Urinary bladder (tissue), 4 donors: ENCODE results near the gene PLEKHB2. TPM values are rescaled to one million over a fixed set of nuclear protein-coding genes. Genes with fewer than 3 reads are reported as not detected.
"Not testable (repeated sequence)": the region's sequence is repeated elsewhere in the genome, so short reads cannot be mapped to it uniquely, and the experiment has no call there.

Source experiments
- DNase-seq: peaks from one replicate; pipeline ENCODE4 v3.0.0-alpha.2; 2015; ENCODE audit errors: extremely low spot score
- H3K27ac ChIP-seq: one replicate; pipeline ENCODE4 v1.5.1; 2013; ENCODE audit warnings: low read depth, mild to moderate bottlenecking, moderate library complexity
- H3K36me3 ChIP-seq: one replicate; pipeline ENCODE4 v1.6.1; 2013; ENCODE audit warnings: mild to moderate bottlenecking, moderate library complexity; ENCODE audit not compliant: insufficient read depth
- H3K4me1 ChIP-seq: one replicate; pipeline ENCODE4 v1.6.1; 2013; ENCODE audit warnings: mild to moderate bottlenecking, moderate library complexity; ENCODE audit not compliant: insufficient read depth
- H3K4me3 ChIP-seq: one replicate; pipeline ENCODE4 v1.5.1; 2013; ENCODE audit warnings: low read depth, low read length
- WGBS: extraction: QIAGEN DNeasy Blood & Tissue Kit; methylation state at CpG from one replicate; pipeline ENCODE4 v1.1.7; 2013; 5-methylcytosine and 5-hydroxymethylcytosine counted together
- polyA plus RNA-seq: library from polyadenylated mRNA; stranded (reverse); fragments of 200-250 nt; gene quantifications from one replicate; pipeline ENCODE4 v1.2.3, GENCODE V29; 2013
- total RNA-seq: library from RNA; depleted of rRNA; stranded (reverse); fragments of >200 nt; gene quantifications from one replicate; pipeline ENCODE4 v1.2.3, GENCODE V29; 2014
- donor health status: healthy with polysubstance abuse.
- donor health status: healthy.

PLEKHB2 gene
- total RNA-seq (40.4 TPM), polyA plus RNA-seq (27.1 TPM)

GRCh38 chr2:131105156-131105949 lies at the start of gene PLEKHB2:
Gene PLEKHB2, plus strand, starts transcription at chr2:131105336. Its CDS starts 15,606 bp downstream, at chr2:131120942.
- Histone ChIP-seq H3K4me1 (no peaks in the 10 kb centered on the region), H3K4me3 (peak within 1 kb of the TSS; percentile 96), H3K27ac (peak within 1 kb of the TSS; percentile 91), H3K36me3 (no peaks in the 10 kb centered on the region)
- WGBS, result under 1% methylated on average over 66 of the region's 66 CpGs
- DNase-seq, result peak; percentile 62

GRCh38 chr2:131056204-131056931 lies 48.8 kb upstream of the PLEKHB2 start:
- WGBS, result 61% methylated on average over 5 of the region's 5 CpGs
- DNase-seq, result no peak
- Histone ChIP-seq H3K36me3 (no peaks in the 10 kb centered on the region), H3K27ac (no peak overlapping the region), H3K4me3 (no peak overlapping the region), H3K4me1 (no peaks in the 10 kb centered on the region)

- DNase-seq, result no peak
- H3K4me1 ChIP-seq, result no peaks in the 10 kb centered on the region
- H3K4me3 ChIP-seq, result no peak overlapping the region
- 71% methylated on average over 4 of the region's 4 CpGs for WGBS
- no peak overlapping the region for H3K27ac ChIP-seq
- no peaks in the 10 kb centered on the region for H3K36me3 ChIP-seq
Measured at GRCh38 chr2:131056932-131057287, 48.2 kb upstream of the PLEKHB2 start.

GRCh38 chr2:131058214-131058843 lies 46.8 kb upstream of the PLEKHB2 start:
- Histone ChIP-seq H3K27ac (no peak overlapping the region), H3K36me3 (no peaks in the 10 kb centered on the region), H3K4me3 (no peak overlapping the region), H3K4me1 (no peaks in the 10 kb centered on the region)
- 76% methylated on average over 8 of the region's 8 CpGs for WGBS
- DNase-seq, result no peak

GRCh38 chr2:131058920-131059319 lies 46.2 kb upstream of the PLEKHB2 start:
- no peak for DNase-seq

DNA sequence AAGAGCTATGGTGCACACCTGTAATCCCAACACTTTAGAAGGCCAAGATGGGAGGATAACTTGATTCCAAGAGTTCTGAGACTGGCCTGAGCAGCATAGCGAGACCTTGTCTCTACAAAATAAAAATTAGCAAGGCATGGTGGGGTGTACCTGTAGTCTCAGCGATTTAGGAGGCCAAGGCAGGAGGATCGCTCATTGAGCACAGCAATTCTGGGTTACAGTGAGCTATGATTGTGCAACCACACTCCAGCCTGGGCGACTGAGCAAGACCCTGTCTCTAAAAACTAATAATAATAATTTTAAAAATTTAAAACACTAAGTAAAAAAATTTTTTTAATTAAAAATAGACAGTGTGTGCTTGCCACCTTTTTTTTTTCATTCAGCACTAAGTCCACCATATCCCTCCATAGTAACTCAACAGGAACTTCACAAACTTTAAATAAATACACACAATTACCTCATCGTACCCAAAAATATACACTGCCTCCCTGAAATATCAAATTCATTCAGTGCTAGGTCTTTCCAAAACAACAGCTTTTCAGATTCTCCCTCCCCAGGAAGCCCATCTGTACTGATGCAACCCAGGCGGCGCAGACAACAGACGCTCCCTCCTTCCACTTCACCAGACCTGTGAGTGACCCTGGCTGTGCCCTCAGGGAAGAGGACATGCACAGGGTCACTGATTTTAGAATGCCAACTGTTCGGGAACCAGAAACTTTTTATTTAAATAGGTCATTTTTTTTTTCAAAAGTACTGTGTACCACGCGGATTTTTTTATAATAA lies 41.4 kb upstream of the PLEKHB2 start:
- H3K4me1 ChIP-seq, result peaks cover 3% of the 10 kb centered on the region
- 86% methylated on average over 11 of the region's 11 CpGs for WGBS

More at GRCh38 chr2:131058920-131059319, 46.2 kb upstream of the PLEKHB2 start:
- H3K4me1 ChIP-seq, result peaks cover 3% of the 10 kb centered on the region
- no peak overlapping the region for H3K4me3 ChIP-seq
- H3K27ac ChIP-seq, result no peak overlapping the region
- 95% methylated on average over 4 of the region's 4 CpGs for WGBS
- H3K36me3 ChIP-seq, result no peaks in the 10 kb centered on the region

GRCh38 chr2:131064589-131065512 lies 40.3 kb upstream of the PLEKHB2 start:
- H3K36me3 ChIP-seq, result no peaks in the 10 kb centered on the region
- H3K4me3 ChIP-seq, result no peak overlapping the region
- peaks cover 3% of the 10 kb centered on the region for H3K4me1 ChIP-seq
- 72% methylated on average over 14 of the region's 14 CpGs for WGBS
- DNase-seq, result no peak
- no peak overlapping the region for H3K27ac ChIP-seq

More for the DNA sequence above, 41.4 kb upstream of the PLEKHB2 start:
- no peak overlapping the region for H3K27ac ChIP-seq
- H3K36me3 ChIP-seq, result no peaks in the 10 kb centered on the region
- DNase-seq, result no peak
- no peak overlapping the region for H3K4me3 ChIP-seq

DNA sequence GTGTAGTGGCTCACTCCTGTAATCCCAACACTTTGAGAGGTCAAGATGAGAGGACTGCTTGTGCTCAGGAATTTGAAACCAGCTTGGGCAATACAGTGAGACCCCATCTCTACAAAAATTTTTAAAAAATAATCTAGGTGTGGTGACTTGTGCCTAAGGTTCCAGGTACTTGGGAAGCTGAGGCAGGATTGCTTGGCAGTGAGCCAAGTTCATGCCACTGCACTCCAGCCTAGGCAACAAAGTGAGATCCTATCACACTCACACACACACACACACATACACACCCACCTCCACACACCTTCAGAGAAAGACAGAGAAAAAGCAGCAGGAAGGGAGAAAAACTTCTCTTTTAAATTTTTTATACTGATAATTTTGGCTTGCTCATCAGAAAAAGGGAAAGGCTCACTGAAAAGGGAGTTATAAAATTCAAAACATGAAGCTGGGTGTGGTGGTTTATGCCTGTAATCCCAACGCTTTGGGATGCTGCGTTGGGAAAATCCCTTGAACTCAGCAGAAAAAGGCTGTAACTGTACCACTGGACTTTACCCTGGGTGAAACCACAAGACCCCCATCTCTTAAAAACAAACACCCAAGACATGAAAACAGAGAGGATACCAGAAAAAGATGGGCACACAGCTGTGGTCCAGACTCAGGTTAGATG lies 37.5 kb upstream of the PLEKHB2 start:
- H3K4me1 ChIP-seq, result peaks cover 3% of the 10 kb centered on the region
- H3K36me3 ChIP-seq, result peaks cover 4% of the 10 kb centered on the region
- no peak overlapping the region for H3K4me3 ChIP-seq
- no peak overlapping the region for H3K27ac ChIP-seq
- no peak for DNase-seq
- WGBS, result 31% methylated on average over 2 of the region's 2 CpGs

DNA sequence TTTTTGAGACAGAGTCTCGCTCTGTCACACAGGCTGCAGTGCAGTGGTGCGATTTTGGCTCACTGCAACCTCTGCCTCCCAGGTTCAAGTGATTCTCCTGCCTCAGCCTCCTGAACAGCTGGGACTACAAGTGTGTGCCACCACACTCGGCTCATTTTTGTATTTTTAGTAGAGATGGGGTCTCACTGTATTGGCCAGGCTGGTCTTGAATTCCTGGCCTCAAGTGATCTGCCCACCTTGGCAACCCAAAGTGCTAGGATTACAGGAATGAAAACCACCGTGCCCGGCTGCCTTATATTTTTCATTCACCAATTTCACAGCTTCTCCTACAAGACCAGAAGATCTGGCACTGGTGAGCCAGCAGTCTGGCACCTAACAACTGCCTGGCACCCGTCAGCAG lies 37.0 kb upstream of the PLEKHB2 start:
- H3K4me1 ChIP-seq, H3K27ac ChIP-seq, H3K36me3 ChIP-seq, H3K4me3 ChIP-seq, DNase-seq: not testable (repeated sequence)
- WGBS, result 97% methylated on average over 6 of the region's 6 CpGs

GRCh38 chr2:131075578-131075977 lies 29.6 kb upstream of the PLEKHB2 start:
- DNase-seq, H3K27ac ChIP-seq, H3K4me1 ChIP-seq, H3K36me3 ChIP-seq, H3K4me3 ChIP-seq: not testable (repeated sequence)
- 97% methylated on average over 15 of the region's 15 CpGs for whole genome bisulfite sequencing

DNA sequence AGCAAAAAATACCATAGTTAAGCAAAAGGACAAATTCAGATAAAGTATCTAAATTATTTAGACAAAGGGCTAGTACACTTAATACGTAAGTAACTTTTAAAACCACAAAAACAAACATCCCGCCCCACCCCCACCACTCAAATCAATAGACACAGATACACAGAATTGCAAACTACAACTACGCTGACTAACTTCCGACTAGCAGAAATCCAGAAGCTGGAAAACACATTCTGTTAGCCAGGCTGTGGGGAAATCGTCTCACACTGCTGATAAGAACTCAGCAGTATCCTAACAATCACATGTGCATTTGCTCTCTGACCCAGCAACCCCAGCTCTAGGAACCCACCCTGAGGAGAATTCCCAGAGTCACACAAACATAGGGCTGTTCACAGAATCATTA lies 28.4 kb upstream of the PLEKHB2 start:
- 76% methylated on average over 5 of the region's 5 CpGs for WGBS
- Histone ChIP-seq H3K27ac (no peak overlapping the region), H3K4me3 (no peak overlapping the region), H3K4me1 (no peaks in the 10 kb centered on the region), H3K36me3 (peaks cover under 1% of the 10 kb centered on the region)
- no peak for DNase-seq

- Histone ChIP-seq H3K36me3 (no peaks in the 10 kb centered on the region), H3K4me3 (no peak overlapping the region), H3K4me1 (no peaks in the 10 kb centered on the region), H3K27ac (no peak overlapping the region)
- DNase-seq, result no peak
- 86% methylated on average over 11 of the region's 11 CpGs for WGBS
Measured at GRCh38 chr2:131077182-131077846, 27.8 kb upstream of the PLEKHB2 start.
